ENCODE results near the gene MIB1. TPM values are rescaled to one million over a fixed set of nuclear protein-coding genes. Genes with fewer than 3 reads are reported as not detected.
"Not testable (repeated sequence)": the region's sequence is repeated elsewhere in the genome, so short reads cannot be mapped to it uniquely, and the experiment has no call there.

MIB1 gene
- total RNA-seq, 1 donor from 2014 or later, result 42.8 TPM

GRCh38 chr18:21733011-21733410, 7.6 kb upstream of the MIB1 start:
- no peak overlapping the region for H3K4me3 ChIP-seq (ENCODE audit: low read depth, low read length)
- TF ChIP-seq CTCF (conservative IDR thresholded peaks at IDR 0.05; ENCODE audit: low read depth, low read length), result no peak
- DNase-seq (ENCODE audit: low read depth), result no peak

- no peak for TF ChIP-seq CTCF (conservative IDR thresholded peaks at IDR 0.05; ENCODE audit: low read depth, low read length)
- DNase-seq (ENCODE audit: low read depth), result no peak
- H3K4me3 ChIP-seq (ENCODE audit: low read depth, low read length), result no peak overlapping the region
These were observed 5.1 kb upstream of the MIB1 start for GRCh38 chr18:21735452-21736015.

- DNase-seq (ENCODE audit: low read depth); H3K4me3 ChIP-seq (ENCODE audit: low read depth, low read length): not testable (repeated sequence)
These were observed 3.7 kb upstream of the MIB1 start for GRCh38 chr18:21736926-21737325.

- no peak for DNase-seq (ENCODE audit: low read depth)
- TF ChIP-seq CTCF (conservative IDR thresholded peaks at IDR 0.05; ENCODE audit: low read depth, low read length), result no peak
- peak overlapping the region; percentile 63 for H3K4me3 ChIP-seq (ENCODE audit: low read depth, low read length)
These were observed 721 bp upstream of the MIB1 start for GRCh38 chr18:21739604-21740537.

- no peak for TF ChIP-seq CTCF (conservative IDR thresholded peaks at IDR 0.05; ENCODE audit: low read depth, low read length)
- H3K4me3 ChIP-seq (ENCODE audit: low read depth, low read length), result peak overlapping the region; percentile 63
- no peak for DNase-seq (ENCODE audit: low read depth)
These were observed 645 bp downstream of the MIB1 start for GRCh38 chr18:21741312-21741561.

GRCh38 chr18:21741562-21742314, 1.1 kb downstream of the MIB1 start:
- TF ChIP-seq CTCF (conservative IDR thresholded peaks at IDR 0.05; ENCODE audit: low read depth, low read length), result peak; percentile 21
- no peak for DNase-seq (ENCODE audit: low read depth)
- H3K4me3 ChIP-seq (ENCODE audit: low read depth, low read length), result peak overlapping the region; percentile 63

- no peak for DNase-seq (ENCODE audit: low read depth)
- peak overlapping the region; percentile 63 for H3K4me3 ChIP-seq (ENCODE audit: low read depth, low read length)
- TF ChIP-seq CTCF (conservative IDR thresholded peaks at IDR 0.05; ENCODE audit: low read depth, low read length), result no peak
These were observed 1.7 kb downstream of the MIB1 start for GRCh38 chr18:21742315-21742687.
